ENCODE results near the gene TTC3. TPM values are rescaled to one million over a fixed set of nuclear protein-coding genes. Genes with fewer than 3 reads are reported as not detected.

Gene TTC3
- total and polyA plus RNA-seq, 2 experiments from 2014 or later: 146 to 196 TPM

DNA sequence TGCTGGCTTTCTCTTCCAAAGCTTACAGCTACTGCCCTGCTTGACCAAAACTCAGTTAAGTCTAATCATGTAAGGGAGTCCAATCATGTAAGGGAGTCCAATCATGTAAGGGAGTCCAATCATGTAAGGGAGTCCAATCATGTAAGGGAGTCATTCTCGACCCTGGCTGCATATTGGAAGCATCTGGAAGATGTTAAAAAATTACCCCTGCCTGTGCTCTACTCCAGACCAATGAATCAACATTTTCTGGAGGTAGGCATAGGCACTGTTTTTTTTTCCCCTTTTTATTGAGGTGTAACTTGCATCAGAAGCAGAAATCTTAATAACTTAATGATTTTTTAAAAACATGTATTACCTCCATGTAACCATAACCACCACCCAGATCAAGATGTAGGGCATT, 9.6 kb upstream of the TTC3 start:
- Histone ChIP-seq H3K27me3 (no peaks in the 10 kb centered on the region), H3K27ac (no peak overlapping the region), H3K4me2 (no peak overlapping the region), H2AFZ (no peak overlapping the region), H3K4me1 (ENCODE audit: insufficient read depth) (peaks cover 22% of the 10 kb centered on the region), H3K4me3 (no peak overlapping the region), H3K36me3 (replicated peaks; ENCODE audit: insufficient read depth, low read depth) (no peaks in the 10 kb centered on the region), H3K9me3 (ENCODE audit: low read depth) (no peaks in the 10 kb centered on the region), H3K79me2 (no peaks in the 10 kb centered on the region), H3K9me2 (replicated peaks; ENCODE audit: insufficient read depth) (no peaks in the 10 kb centered on the region), H4K20me1 (ENCODE audit: insufficient read depth, poor library complexity, severe bottlenecking) (no peaks in the 10 kb centered on the region)
- WGBS (ENCODE audit: low lambda C conversion rate, missing lambda C conversion rate): 59% methylated on average over 1 of the region's 1 CpG
- TF ChIP-seq, protein P1, sequence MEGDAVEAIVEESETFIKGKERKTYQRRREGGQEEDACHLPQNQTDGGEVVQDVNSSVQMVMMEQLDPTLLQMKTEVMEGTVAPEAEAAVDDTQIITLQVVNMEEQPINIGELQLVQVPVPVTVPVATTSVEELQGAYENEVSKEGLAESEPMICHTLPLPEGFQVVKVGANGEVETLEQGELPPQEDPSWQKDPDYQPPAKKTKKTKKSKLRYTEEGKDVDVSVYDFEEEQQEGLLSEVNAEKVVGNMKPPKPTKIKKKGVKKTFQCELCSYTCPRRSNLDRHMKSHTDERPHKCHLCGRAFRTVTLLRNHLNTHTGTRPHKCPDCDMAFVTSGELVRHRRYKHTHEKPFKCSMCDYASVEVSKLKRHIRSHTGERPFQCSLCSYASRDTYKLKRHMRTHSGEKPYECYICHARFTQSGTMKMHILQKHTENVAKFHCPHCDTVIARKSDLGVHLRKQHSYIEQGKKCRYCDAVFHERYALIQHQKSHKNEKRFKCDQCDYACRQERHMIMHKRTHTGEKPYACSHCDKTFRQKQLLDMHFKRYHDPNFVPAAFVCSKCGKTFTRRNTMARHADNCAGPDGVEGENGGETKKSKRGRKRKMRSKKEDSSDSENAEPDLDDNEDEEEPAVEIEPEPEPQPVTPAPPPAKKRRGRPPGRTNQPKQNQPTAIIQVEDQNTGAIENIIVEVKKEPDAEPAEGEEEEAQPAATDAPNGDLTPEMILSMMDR (IDR thresholded peaks at IDR 0.05; ENCODE audit: poor library complexity): no peak
- no peak for TF ChIP-seq EZH2phosphoT487 (IDR thresholded peaks at IDR 0.05; ENCODE audit: low read depth, severe bottlenecking, unreplicated experiment)
- TF ChIP-seq EZH2 (IDR thresholded peaks at IDR 0.05; ENCODE audit: borderline replicate concordance): no peak
- DNase-seq (ENCODE audit: low spot score): no peak

DNA sequence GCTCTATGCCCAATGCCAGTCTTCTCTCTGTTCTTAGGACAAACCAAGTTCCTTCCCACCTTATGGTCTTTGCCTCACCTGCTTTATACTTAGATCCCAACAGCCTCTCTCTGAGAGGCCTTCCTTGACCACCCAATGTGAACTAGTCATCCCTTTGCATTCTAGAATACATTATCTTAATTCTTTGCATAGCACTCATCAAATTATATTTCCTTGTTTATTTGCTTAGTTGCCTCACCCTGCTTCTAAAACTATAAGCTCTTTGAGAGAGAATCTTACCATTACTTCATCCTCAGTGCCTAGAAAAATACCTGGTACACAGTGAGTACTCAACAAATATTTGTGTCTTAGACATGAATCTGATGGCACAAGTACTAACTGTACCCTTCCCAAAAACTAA, 8.2 kb upstream of the TTC3 start:
- Histone ChIP-seq H3K9me3 (ENCODE audit: low read depth) (no peaks in the 10 kb centered on the region), H3K36me3 (replicated peaks; ENCODE audit: insufficient read depth, low read depth) (no peaks in the 10 kb centered on the region)
- TF ChIP-seq EZH2phosphoT487 (IDR thresholded peaks at IDR 0.05; ENCODE audit: low read depth, severe bottlenecking, unreplicated experiment) (no peak), EZH2 (IDR thresholded peaks at IDR 0.05; ENCODE audit: borderline replicate concordance) (no peak)
- TF ChIP-seq, protein P1 (IDR thresholded peaks at IDR 0.05; ENCODE audit: poor library complexity): no peak

GRCh38 chr21:37065561-37066177, 7.4 kb upstream of the TTC3 start:
- no peak overlapping the region for H2AFZ ChIP-seq
- H3K36me3 ChIP-seq (replicated peaks; ENCODE audit: insufficient read depth, low read depth): no peaks in the 10 kb centered on the region
- no peaks in the 10 kb centered on the region for H3K9me2 ChIP-seq (replicated peaks; ENCODE audit: insufficient read depth)
- 87% methylated on average over 9 of the region's 9 CpGs for WGBS (ENCODE audit: low lambda C conversion rate, missing lambda C conversion rate)
- peaks cover 6% of the 10 kb centered on the region for H3K79me2 ChIP-seq
- TF ChIP-seq, protein P1 (IDR thresholded peaks at IDR 0.05; ENCODE audit: poor library complexity): no peak
- no peak for TF ChIP-seq EZH2 (IDR thresholded peaks at IDR 0.05; ENCODE audit: borderline replicate concordance)
- no peak for TF ChIP-seq EZH2phosphoT487 (IDR thresholded peaks at IDR 0.05; ENCODE audit: low read depth, severe bottlenecking, unreplicated experiment)
- no peaks in the 10 kb centered on the region for H3K27me3 ChIP-seq
- no peaks in the 10 kb centered on the region for H4K20me1 ChIP-seq (ENCODE audit: insufficient read depth, poor library complexity, severe bottlenecking)
- H3K9me3 ChIP-seq (ENCODE audit: low read depth): no peaks in the 10 kb centered on the region
- H3K4me3 ChIP-seq: no peak overlapping the region
- H3K4me1 ChIP-seq (ENCODE audit: insufficient read depth): peaks cover 7% of the 10 kb centered on the region
- DNase-seq (ENCODE audit: low spot score): no peak
- no peak overlapping the region for H3K4me2 ChIP-seq
- no peak overlapping the region for H3K27ac ChIP-seq

More for the DNA sequence above, 8.2 kb upstream of the TTC3 start:
- H3K27ac ChIP-seq: no peak overlapping the region
- peaks cover 3% of the 10 kb centered on the region for H3K79me2 ChIP-seq
- no peaks in the 10 kb centered on the region for H3K9me2 ChIP-seq (replicated peaks; ENCODE audit: insufficient read depth)
- no peaks in the 10 kb centered on the region for H4K20me1 ChIP-seq (ENCODE audit: insufficient read depth, poor library complexity, severe bottlenecking)
- no peaks in the 10 kb centered on the region for H3K27me3 ChIP-seq
- H3K4me3 ChIP-seq: no peak overlapping the region
- no peak for DNase-seq (ENCODE audit: low spot score)
- peaks cover 13% of the 10 kb centered on the region for H3K4me1 ChIP-seq (ENCODE audit: insufficient read depth)
- no peak overlapping the region for H3K4me2 ChIP-seq
- no peak overlapping the region for H2AFZ ChIP-seq
